HPDE6-E6E7 (cell line): ENCODE results near the gene NAT9.

Experiments
- DNase-seq: peaks from one replicate; pipeline ENCODE4 v3.0.0; 2011; ENCODE audit warnings: missing footprints; ENCODE audit errors: extremely low spot score

The NAT9 gene

GRCh38 chr17:74779948-74780400, 3.8 kb upstream of the NAT9 start:
- no peak for DNase-seq

GRCh38 chr17:74779501-74779900, 3.4 kb upstream of the NAT9 start:
- DNase-seq = no peak

- no peak for DNase-seq
Measured at GRCh38 chr17:74778960-74779359, 2.8 kb upstream of the NAT9 start.

GRCh38 chr17:74777901-74778515, 1.9 kb upstream of the NAT9 start:
- DNase-seq = no peak

- no peak for DNase-seq
Measured at GRCh38 chr17:74776990-74777389, 845 bp upstream of the NAT9 start.

DNA sequence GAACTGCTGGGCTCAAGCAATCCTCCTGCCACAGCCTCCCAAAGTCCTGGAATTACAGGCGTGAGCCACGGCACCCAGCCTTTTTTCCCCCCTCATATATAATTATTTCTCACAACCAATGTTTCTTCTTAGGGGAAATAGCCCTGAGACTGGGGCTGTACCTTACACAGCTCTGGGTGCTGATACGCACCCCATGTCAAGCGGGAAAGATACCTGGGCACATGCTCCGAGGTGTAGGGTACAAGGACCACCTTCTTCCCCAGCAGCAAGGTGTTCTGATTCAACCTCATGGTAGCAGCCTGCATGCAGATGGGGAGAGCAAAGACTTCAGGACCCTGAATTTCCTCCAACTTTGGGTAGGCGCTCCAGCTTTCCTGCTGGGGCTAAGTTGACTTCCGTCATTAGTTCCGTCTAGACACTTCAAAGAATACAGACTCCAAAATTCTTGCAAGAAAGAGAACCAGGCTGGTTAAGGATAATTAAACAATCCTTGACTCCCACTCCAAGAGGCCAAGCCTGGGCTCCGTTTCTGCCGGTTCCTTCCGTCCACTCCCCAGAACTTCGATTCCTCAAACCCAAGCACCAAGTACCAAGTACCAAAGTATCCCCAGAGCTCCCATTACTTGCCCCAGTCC, 619 bp downstream of the NAT9 start:
- DNase-seq = no peak

DNA sequence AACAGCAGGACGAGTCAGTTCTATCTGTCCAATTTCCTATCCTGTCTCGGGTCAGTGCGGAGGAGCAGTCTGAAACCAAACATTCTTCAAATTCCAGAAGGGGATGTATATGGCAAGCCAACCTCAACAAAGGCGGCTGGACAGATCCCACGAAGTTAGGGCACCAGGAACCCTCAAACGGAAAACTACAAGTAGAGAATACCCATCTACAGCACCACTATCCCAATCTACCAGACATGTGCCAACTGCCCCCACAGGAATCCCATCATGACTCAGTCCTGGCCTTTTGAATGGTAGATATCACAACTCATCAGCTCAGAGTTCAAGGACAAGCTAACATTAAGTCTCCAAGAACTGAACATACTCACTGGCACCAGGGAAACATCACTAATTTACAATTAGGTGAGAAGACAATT, 2.3 kb downstream of the NAT9 start:
- DNase-seq = no peak

DNA sequence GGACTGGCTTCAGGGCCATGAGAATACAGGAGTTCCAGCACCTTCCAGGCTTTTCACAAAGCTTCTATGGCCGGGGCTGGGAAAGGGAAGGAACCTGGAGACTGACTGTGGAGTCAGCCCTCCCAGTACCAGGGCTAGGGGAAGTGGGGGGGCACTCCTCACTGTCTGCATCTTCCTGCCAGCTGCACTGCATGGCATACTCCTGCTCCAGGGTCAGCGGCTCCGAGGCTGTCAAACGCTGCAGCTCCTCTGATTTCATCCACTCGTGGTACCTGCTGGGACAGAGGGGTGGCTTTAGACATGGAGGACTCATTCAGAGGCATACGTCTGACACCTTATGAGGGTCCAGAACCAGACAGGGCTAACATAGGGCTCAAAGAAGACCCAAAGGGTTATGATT, 2.7 kb downstream of the NAT9 start:
- no peak for DNase-seq

DNA sequence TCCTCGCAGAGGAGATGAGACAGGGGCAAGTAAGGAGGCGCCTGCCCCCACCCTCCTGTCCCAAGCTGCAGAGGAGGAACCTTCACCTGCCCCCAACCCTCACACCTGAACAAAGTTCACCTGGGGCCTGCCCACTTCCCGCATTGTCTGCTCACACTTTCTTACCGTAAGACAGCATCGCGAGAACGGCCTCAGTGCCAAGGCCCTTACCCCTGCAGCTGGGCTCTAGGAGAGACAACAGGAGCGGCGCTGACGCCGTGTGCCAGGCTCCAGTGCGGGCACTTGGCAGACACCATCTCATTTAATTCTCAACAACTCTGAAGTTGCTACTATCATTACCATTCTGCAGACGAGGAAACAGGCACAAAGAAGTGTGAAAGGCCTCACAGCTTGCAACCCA, 4.1 kb downstream of the NAT9 start:
- no peak for DNase-seq

DNA sequence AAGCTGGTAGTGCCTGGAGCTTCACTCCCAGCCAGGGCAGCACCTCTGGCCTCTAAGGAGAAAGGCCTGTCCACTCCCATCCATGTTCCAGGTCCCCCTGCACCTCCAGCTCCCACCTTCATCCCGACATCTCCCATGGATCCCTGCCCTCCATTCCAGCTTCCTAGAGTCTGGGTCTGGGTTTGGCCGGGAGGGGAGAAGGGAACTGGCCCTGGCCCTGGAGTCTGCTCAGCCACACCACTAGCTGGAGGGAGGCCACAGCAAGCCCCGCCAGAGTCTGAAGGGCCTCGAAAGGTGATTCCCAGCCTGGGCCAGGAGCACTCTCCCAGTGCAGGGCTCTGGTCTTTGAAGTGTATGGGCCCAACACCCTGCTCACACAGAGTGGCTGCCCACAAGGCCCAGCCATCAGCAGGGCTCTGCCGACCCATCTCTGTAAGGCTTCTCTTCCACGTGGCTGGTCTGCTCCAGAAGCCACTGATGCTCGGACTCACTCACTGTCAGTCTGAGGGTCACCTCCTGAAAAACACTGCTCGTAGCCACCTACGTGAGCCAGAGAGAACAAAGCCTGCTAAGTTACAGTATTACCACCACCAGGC, 4.7 kb downstream of the NAT9 start:
- DNase-seq = no peak

DNA sequence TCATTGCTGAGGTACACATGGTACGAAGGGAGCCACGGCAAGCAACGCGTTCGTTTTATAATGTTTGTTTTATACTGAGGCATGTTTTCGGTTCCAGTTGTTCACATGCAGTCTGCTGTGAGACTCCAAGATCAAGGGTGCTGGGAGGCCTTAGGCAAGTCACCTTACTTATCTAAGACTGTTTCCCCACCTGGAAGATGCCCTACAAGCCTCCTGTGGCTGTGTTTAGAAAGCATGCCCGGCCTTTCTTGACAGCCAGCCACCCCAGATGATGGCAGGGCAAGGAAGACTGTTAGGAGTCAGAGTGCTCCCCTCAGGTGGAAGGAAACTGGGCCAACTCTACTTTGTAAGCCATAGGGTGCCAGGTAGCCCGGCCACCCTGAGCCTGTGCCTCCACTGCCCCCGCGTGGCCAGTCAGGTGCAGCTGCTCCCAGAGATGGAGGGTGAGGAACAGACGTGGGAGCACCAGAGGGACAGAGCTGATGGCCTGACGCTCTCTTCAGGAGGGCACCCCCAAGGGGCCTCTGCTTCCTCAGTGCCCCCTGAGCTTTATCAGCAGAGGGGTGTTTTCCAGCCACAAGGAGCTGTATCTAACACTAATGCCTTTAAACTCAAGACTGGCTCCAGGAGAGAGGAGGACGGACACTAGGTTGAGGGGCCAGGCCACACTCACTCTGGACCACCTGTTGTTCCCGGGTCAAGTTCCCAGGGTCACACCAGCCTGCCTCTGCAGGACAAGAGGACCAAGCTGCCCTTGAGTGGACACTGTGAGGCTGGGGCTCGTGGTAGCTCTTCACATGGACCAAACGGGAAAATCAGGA, 5.4 kb downstream of the NAT9 start:
- DNase-seq = no peak

- DNase-seq = no peak
Measured at GRCh38 chr17:74769856-74770497, 6.2 kb downstream of the NAT9 start.

- DNase-seq = no peak
Measured at GRCh38 chr17:74769266-74769855, 6.8 kb downstream of the NAT9 start.

GRCh38 chr17:74768763-74769114, 7.4 kb downstream of the NAT9 start:
- no peak for DNase-seq

GRCh38 chr17:74768069-74768762, 7.9 kb downstream of the NAT9 start:
- no peak for DNase-seq

GRCh38 chr17:74767111-74767516, 9.0 kb downstream of the NAT9 start:
- no peak for DNase-seq

GRCh38 chr17:74766413-74766812, 9.7 kb downstream of the NAT9 start:
- no peak for DNase-seq

GRCh38 chr17:74764751-74765286, 11.3 kb downstream of the NAT9 start:
- DNase-seq = no peak

GRCh38 chr17:74763565-74764387, 12.4 kb downstream of the NAT9 start:
- DNase-seq = no peak

GRCh38 chr17:74761931-74762330, 14.2 kb downstream of the NAT9 start:
- no peak for DNase-seq
